Panc1 (cell line): ENCODE measurements around the gene SRGAP2B.
"Not testable (repeated sequence)": the region's sequence is repeated elsewhere in the genome, so short reads cannot be mapped to it uniquely, and the experiment has no call there.

ENCODE experiments used
- POLR2AphosphoS5 ChIP-seq: IDR thresholded peaks from 2 replicates; pipeline ENCODE4 v1.6.1; 2012; ENCODE audit warnings: mild to moderate bottlenecking, low read depth, low read length, moderate library complexity
- TCF7L2 ChIP-seq: IDR thresholded peaks from 2 replicates; pipeline ENCODE4 v1.6.1; 2011; ENCODE audit warnings: mild to moderate bottlenecking, low read depth, low read length, inconsistent platforms
- TF ChIP-seq, protein P1 (sequence below): fragments of 450-650 bp; IDR thresholded peaks from 2 replicates; pipeline ENCODE4 v1.5.1; 2017; ENCODE audit warnings: mild to moderate bottlenecking

DNA sequence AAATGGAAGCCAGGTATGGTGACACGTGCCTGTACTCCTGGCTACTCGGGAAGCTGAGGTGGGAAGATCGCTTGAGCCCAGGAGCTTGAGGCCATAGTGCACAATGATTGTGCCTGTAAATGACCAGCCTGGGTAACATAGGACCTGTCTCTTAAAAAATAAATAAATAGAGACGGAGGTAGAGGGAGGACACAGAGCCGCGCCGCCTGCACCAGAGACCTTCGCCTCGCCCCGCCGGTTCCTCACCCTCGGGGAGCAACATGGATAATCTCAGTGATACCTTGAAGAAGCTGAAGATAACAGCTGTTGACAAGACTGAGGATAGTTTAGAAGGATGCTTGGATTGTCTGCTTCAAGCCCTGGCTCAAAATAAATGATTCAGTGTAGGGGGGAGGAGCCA, 130.4 kb downstream of the SRGAP2B start:
- not testable (repeated sequence) for TF ChIP-seq POLR2AphosphoS5, TCF7L2
- TF ChIP-seq, protein P1, sequence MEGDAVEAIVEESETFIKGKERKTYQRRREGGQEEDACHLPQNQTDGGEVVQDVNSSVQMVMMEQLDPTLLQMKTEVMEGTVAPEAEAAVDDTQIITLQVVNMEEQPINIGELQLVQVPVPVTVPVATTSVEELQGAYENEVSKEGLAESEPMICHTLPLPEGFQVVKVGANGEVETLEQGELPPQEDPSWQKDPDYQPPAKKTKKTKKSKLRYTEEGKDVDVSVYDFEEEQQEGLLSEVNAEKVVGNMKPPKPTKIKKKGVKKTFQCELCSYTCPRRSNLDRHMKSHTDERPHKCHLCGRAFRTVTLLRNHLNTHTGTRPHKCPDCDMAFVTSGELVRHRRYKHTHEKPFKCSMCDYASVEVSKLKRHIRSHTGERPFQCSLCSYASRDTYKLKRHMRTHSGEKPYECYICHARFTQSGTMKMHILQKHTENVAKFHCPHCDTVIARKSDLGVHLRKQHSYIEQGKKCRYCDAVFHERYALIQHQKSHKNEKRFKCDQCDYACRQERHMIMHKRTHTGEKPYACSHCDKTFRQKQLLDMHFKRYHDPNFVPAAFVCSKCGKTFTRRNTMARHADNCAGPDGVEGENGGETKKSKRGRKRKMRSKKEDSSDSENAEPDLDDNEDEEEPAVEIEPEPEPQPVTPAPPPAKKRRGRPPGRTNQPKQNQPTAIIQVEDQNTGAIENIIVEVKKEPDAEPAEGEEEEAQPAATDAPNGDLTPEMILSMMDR = not testable (repeated sequence)
